GM19328 (cell line): Measurements from ENCODE around the gene FNDC10.

Experiments
- ATAC-seq: cut with Tn5 transposase; IDR thresholded peaks from one replicate; pipeline ENCODE4 v1.9.1; 2021; ENCODE audit warnings: mild to moderate bottlenecking, moderate library complexity; ENCODE audit not compliant: unreplicated experiment

Gene FNDC10

DNA sequence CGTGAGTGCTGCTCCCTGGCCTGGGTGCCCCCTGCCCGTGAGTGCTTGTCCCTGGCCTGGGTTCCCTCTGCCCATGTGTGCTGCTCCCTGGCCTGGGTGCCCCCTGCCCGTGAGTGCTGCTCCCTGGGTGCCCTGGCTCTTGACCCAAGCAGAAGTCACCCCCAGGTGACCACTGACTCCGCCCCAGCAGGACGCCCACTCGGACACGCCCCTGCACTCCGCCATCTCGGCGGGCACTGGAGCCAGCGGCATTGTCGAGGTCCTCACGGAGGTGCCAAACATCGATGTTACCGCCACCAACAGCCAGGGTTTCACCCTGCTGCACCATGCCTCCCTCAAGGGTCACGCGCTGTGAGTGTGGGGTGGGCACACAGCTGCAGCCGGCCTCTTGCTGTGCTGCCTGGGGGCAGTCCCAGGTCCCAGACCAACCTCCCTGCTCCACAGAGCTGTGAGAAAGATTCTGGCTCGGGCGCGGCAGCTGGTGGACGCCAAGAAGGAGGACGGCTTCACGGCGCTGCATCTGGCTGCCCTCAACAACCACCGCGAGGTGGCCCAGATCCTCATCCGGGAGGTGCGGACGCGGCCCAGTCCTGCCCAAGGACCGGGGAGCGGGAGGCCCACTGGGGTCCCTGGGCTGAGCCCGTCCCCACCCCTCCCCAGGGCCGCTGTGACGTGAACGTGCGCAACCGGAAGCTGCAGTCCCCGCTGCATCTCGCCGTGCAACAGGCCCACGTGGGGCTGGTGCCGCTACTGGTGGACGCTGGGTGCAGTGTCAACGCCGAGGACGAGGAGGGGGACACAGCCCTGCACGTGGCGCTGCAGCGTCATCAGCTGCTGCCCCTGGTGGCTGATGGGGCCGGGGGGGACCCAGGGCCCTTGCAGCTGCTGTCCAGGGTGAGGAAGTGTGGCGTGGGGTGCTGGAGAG is 28.2 kb upstream of the FNDC10 start:
- ATAC-seq, result no peak

DNA sequence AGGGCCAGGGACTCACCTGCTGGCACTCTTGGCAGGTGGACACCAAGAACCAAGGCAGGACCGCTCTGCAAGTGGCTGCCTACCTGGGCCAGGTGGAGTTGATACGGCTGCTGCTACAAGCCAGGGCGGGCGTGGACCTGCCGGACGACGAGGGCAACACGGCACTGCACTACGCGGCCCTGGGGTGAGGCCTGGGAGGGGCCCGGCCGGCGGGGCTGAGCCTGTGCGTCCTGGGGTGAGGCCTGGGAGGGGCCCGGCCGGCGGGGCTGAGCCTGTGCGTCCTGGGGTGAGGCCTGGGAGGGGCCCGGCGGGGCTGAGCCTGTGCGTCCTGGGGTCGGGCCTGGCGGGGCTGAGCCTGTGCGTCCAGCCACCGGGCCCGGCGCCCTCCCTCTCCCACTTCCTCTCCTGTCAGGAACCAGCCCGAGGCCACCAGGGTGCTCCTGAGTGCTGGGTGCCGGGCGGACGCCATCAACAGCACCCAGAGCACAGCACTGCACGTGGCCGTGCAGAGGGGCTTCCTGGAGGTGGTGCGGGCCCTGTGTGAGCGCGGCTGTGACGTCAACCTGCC is 27.4 kb upstream of the FNDC10 start:
- no peak for ATAC-seq

DNA sequence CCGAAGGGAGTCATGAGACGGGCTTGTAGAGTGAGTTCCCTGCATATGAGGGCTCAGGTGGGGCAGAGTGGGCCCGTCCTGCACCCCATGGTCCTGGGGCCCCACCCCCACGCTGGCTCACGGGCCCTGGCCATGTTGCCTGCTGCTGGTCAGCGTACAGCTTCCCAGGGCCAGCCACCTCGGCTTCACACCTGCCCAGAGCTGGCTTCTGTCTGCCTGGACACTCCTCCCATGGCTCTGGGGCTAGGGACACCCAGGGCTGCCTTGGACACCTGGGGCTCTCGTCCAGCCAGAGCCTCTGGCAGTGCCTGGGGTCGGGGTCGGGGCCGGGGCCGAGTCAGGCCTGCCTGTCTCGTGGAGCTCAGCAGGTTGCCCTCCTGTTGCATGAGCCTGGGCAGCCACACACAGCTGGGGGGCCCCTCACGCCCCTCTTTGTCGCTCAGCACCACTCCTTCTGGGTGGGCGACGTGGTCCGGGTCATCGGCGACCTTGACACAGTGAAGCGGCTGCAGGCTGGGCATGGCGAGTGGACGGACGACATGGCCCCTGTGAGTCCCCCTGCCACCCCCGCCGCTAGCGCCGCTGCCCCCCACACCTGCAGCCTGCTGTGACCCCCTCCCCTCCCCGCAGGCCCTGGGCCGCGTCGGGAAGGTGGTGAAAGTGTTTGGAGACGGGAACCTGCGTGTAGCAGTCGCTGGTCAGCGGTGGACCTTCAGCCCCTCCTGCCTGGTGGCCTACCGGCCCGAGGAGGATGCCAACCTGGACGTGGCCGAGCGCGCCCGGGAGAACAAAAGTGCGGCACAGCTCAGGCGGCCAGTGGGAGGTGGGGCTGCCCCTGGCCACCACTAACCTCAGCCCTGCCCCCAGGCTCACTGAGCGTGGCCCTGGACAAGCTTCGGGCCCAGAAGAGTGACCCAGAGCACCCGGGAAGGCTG is 26.5 kb upstream of the FNDC10 start:
- ATAC-seq, result no peak

DNA sequence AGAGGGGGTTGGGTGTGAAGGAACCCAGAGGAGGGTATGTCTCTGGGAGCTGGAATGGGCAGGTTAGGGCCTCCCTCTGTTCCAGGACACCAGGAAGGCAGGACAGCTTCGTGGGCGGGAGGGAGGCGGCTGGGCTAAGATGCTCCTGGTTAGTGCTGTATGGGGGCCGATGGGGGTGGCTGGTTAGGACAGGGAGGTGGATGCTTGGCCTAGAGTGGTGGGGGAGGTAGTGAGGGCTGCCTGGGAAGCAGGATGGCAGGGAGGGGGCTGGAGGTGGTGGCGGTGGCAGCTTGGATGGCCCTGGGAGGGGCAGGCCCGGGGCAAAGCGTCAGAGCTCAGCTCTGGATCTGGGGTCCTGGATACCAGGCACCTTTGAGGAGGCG is 25.9 kb upstream of the FNDC10 start:
- ATAC-seq, result no peak

DNA sequence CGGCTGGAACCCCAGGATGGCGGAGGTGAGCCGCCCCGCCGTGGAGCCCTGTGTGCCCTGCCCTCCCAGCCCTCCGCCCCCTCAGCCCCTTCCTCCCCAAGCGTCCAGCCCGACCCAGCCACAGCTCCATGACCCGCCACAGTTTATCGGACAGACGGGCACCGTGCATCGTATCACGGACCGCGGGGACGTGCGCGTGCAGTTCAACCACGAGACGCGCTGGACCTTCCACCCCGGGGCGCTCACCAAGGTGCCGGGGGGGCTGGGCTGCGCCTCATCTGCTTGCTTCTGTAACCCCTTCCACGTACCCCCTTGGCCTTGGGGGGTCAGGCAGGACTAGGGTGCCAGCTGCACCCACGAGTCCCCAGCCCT is 25.5 kb upstream of the FNDC10 start:
- ATAC-seq, result no peak

DNA sequence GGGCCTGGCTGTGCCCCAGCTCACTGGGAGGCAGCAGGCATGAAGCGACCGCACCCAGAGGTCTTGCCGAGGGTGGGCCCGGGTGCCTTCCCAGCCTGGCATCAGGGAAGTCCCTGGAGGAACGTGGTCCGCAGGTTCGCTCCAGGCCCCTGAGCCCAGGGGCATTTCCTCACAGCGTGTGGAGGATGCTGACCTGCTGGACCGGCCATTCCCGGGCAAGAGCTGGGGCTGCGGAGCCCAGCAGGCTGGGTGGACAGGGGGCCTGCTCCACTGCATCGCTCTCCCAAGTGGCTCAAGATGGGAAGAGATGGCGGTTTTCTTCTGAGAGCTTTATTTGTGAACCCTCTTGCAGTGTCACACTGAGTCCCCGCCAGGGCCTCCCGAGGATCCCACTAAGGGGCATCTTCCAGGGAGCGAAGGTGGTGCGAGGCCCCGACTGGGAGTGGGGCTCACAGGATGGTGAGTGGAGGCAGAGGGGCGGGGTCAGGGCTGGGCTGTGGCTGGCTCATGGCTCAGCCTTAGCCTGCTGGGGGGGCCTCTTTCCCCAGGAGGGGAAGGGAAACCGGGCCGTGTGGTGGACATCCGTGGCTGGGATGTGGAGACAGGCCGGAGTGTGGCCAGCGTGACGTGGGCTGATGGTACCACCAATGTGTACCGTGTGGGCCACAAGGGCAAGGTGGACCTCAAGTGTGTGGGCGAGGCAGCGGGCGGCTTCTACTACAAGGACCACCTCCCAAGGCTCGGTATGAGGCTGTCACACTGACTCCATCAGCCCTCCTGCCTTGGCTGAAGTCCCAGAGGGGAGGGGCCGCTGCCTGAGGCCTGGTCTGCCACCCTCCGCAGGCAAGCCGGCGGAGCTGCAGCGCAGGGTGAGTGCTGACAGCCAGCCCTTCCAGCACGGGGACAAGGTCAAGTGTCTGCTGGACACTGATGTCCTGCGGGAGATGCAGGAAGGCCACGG is 24.8 kb upstream of the FNDC10 start:
- no peak for ATAC-seq

DNA sequence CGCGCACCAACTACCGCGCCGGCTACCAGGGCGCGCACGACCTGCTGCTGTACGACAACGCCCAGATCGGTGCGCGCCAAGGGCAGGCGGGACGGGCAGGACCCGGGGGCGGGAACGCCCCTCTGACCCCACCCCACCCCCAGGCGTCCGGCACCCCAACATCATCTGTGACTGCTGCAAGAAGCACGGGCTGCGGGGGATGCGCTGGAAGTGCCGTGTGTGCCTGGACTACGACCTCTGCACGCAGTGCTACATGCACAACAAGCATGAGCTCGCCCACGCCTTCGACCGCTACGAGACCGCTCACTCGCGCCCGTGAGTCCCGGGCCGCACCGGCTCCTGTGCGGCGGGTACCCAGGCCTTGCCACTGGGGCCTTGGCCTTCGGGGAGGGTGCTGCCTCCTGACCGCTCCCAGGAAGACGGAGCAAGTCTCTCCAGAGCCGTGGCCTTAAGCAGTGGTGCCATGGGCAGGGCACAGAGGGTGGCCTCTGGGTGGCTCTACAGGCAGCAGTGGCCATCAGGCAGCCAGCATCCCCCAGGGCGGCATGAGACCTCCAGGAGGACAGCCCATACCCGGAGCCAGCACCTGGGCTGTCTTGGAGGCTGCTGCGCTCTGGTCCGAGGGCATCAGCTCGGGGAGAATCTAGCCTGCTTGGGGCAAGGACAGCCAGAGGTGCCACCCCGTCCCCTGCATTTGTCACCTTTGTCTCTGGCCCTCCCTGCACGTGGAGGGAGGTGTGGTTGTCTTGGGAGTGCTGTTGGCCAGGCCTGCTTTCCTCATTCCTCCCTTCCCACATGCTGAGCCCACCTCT is 23.9 kb upstream of the FNDC10 start:
- ATAC-seq, result no peak

DNA sequence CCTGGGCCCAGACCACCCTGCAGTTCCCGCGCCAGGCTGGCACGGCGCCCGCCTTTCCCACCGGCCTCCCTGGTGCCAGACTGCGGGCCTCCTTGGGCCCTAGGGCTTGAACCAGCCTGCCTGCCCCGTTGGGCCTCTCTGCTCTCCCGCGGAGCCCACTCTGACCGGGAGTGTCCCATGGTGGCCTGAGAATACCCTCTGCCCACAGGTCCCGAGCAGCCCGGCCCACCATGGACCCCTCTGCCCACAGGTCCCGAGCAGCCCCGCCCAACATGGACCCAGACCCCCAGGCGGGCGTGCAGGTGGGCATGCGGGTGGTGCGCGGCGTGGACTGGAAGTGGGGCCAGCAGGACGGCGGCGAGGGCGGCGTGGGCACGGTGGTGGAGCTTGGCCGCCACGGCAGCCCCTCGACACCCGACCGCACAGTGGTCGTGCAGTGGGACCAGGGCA is 23.3 kb upstream of the FNDC10 start:
- no peak for ATAC-seq

DNA sequence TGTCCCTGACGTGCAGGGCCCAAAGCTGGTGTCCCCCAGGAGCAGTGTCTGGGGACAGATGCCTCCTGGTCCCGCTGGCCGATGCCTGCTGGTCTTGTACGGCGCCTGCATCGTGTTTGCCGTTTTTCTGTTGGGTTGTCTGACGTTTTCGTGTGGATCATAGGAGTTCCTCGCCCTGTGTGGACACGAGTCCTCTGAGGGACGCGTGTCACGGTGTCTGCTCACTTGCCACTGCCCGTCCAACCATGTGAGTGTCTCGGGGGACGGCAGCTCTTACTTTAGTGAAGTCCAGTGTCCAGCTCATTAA is 22.8 kb upstream of the FNDC10 start:
- ATAC-seq, result no peak

DNA sequence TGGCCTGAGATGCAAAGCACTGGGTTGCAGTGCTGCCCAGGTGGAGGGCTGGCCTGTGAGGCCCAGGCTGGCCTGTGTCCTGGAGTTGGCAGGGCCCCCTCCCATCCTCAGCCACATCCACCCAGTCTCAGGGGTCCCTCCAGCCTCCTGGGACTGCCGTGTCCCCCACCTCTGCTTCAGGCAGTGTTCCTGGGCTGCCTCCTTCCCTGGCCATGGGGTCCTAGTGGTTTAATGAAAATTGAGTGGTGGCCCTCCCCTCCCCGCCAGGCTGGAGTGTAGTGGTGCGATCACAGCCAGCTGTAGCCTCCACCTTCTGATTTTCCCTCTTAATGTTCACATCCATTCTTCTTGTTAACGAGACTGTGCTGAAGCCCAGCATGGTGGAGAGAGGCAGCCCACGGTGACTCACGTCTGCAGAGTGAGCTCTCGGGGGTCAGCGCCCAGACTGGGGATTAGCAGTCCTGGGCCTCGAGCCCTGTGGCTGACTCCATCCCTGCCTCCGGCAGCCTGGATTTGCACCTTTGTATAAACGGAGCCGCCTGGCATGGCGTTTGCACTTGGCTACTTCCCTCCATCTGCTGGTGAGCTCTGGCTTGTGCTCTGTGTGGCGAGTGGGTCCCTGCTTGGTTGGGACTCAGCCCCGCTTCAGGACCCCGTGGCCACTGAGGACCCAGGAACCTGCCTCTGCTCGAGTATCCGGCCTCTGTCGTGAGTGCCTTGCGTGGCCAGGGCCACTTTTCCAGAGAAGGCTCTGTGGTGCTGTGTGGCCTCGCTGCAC is 22.3 kb upstream of the FNDC10 start:
- ATAC-seq, result no peak

DNA sequence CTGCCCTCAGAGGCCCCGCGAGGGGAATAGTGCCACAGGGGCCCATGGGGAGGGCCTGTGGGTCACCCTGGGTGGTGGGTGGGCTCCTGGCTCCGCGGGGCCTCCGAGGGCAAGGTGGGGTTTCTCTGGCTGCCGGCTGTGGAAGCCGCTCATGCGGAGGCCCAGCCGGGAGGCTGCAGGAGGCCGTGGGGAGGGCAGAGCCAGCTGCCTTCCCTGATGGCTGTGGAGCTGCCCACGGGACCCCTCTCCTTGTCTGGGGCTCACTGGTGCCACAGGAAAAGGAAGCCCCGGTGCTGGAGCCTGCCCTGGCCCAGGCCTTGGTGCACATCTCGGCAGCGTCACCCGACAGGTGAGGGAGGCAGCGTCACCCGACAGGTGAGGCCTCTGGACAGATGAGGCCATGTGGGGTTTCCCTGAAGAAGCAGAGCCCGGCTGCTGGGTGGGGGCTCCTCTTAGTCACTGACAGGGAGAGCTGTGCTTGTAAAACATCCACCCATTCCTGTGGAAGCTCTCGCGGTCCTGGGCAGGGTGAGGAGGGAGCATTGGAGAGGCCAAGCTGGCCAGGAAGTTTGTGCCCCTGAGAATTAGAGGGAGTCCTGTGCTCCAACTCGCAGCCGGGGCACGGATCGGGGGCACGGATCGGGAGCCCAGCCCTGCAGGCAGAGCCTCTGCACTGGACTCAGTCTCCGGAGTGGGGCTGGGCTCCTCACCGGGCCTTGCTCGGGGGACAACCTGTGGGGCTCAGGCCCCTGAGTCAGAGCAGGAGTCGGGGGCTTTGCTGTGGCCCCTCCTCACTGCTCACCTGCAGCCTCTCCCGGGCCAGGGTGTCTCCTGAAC is 21.5 kb upstream of the FNDC10 start:
- no peak for ATAC-seq

DNA sequence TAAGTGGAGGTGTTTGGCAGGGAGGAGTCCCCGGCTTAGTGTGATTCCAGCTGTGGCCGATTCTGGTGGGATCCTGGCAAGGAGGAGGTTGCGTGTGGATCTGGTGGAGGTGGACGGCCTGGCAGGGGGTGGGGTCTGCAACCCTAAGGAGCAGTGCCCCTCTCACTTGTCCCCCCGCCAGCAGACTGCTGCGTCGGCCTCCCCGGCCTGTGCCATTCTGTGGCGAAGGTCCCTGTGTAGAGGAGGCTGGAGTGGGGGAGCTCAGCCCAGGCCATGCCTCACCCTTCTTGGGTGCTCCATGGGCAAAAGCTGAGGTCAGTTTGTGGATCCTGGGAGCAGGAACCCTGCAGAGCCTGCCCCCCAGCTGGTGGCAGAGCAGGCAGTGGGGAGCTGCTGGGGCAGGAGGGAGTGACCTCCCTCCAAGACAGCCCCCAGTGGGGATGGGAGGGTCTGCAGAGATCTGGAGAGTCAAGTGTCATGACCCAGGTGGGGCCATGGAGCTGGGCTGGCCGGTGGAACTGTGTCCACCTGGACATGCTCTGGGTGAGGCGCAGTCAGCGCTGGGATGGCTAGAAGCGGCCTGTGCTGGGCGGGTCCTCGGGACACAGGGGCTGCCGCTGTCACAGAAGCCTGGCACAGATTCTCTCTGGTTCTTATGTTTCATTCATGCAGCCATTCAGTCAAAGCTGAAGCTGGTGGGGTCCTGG is 20.7 kb upstream of the FNDC10 start:
- no peak for ATAC-seq

DNA sequence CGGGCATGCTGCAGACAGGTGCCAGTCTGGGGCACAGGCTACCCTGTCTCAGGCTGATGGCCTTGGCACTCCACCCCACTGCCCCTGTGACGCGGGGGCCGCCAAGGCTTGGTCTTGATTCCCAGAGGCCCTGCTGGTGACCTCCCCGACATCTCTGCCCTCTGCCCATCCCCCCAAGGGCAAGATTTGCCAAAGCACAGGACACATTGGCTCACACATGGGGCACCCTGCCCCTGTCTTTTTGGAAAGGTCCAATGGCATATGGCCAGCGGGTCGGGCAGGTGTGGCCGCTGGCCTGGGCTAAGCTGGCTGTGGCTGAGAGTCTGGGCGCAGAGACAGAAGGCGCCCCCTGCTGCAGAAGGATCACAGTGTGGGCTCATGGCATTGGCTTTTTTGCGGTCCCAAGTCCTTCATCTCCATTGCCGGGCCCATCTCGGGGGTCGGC is 20.0 kb upstream of the FNDC10 start:
- ATAC-seq, result no peak

DNA sequence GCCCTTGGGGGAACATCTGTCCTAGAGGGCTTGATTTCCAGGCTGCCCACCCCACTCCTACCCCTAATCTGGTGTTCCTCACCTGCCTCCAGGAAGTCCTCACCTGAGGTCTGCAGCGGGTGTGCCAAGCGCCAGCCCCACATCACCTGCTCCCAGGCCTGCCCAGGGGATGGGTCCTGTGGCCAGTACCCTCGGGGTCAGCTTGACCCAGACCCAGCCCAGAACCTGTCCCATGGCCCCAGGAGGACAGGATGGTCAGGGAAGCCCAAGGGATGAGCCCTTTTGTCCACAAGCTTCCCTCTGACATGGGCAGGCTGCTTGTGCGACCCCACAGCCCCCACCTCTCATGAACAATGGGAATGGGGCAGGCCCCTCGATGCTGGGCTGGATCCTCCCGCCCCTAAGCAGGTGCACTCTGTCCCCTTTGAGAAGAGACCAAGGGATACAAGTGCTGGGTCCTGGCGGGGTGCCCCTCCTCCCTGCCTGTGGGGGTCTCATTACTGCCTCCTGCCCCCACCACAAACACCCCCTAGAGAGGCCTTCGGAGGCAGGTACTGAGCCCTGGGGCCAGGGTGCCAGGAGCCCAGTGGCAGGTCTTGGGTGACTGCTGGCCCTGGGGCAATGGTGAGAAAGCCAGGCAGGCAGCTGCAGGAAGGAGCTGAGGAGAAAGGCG is 18.6 kb upstream of the FNDC10 start:
- no peak for ATAC-seq

DNA sequence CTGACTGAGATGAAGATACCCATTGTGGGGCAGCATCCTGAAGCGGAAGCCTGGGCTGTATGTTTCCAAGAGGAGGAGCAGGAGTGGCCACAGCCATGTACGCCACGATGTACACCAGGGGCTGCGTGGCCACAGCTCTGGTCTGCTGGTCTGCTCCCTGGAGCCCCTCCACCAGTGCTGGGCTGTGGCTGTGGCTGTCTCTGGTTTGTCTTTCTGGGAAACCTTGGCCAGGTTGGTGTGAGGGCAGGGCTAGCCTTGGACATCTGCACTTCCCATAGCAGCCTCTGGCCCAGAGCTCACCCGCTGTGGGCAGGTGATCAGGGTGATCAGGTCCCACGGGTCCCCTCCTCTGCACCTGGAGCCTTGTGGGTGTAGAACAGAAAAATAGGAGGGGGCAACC is 18.0 kb upstream of the FNDC10 start:
- no peak for ATAC-seq

DNA sequence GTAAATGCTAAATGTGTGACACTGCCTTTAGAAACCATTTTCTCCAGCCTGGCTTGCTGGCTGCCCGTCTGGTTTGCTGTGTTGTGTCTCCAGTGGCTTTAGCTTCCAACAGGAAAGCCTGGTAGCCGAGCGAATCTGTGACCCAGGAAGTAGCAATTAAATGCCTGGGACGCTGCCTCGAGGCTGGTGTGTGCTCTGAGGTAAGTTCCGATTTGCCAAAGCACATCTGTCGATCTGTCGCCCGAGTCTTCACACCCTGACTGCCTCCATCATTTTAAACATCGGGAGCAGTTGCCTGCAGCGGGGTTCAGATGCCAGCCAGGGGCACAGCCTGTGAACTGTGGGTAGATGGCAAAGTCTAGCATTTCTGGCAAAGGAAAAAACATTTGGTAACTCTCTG is 17.6 kb upstream of the FNDC10 start:
- no peak for ATAC-seq

DNA sequence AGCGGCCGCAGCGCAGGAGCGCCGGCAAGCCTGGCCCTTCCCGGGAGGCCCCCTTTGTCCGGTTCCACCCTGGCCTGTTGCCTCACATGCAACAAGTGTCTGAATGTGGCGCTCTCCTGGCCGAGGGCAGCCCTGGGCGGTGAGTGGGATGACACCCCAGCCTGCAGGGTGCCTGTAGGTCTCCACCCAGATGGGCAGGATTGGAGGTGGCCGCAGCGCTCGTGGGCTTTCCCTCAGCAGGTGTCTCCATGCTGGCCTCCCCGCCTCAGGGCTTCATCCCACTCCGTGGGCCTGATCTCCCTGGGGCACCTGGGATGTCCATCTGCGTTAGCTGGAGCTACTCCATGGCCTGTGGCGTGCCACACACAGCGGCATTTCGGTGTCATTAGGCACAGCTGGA is 16.9 kb upstream of the FNDC10 start:
- no peak for ATAC-seq
